Stomach (tissue), 9 donors: ENCODE results near the gene SOS1. TPM values are rescaled to one million over a fixed set of nuclear protein-coding genes. Genes with fewer than 3 reads are reported as not detected.

ENCODE experiments used
- DNase-seq, 2 donors: peaks; one replicate each; pipeline versions ENCODE4 v3.0.0 to v3.0.0-alpha.2; 2013 to 2019
- H3K27ac ChIP-seq, 5 donors: fragments of 200-600 bp in 4 of 5; sonication (generic) in 4 of 5; one replicate each; pipeline ENCODE4 v1.5.1; 2013 to 2019; ENCODE audit warnings: mild to moderate bottlenecking in 1 of 5, moderate library complexity in 1 of 5
- H3K27me3 ChIP-seq, 3 donors: fragments of 200-600 bp; sonication (generic); one replicate each; pipeline ENCODE4 v1.5.1; 2017 to 2019; ENCODE audit warnings: mixed run types in 1 of 3
- H3K36me3 ChIP-seq, 4 donors: fragments of 200-600 bp; sonication (generic); 1 replicate in 3 of 4; 2 replicates in 1 of 4; pipeline ENCODE4 v1.5.1; 2016 to 2019
- H3K4me1 ChIP-seq, 4 donors: fragments of 200-600 bp; sonication (generic); one replicate each; pipeline ENCODE4 v1.5.1; 2016 to 2019
- H3K4me3 ChIP-seq, 4 donors: fragments of 200-600 bp; sonication (generic) in 3 of 4; one replicate each; pipeline ENCODE4 v1.5.1; 2016 to 2019; ENCODE audit warnings: mild to moderate bottlenecking in 1 of 4
- H3K9me3 ChIP-seq, 4 donors: fragments of 200-600 bp; sonication (generic); one replicate each; pipeline ENCODE4 v1.5.1; 2016 to 2019
- EP300 ChIP-seq: sonication (generic); formaldehyde crosslinking; IDR thresholded peaks from one replicate; pipeline ENCODE4 v1.6.1; 2017; ENCODE audit warnings: antibody characterized with exemption
- POLR2A ChIP-seq, 4 donors: fragments of 450-650 bp; IDR thresholded peaks; one replicate each; pipeline ENCODE4 v1.6.1; 2016; ENCODE audit warnings: antibody characterized with exemption in 4 of 4, control low read depth in 2 of 4, mild to moderate bottlenecking in 1 of 4, moderate library complexity in 1 of 4
- POLR2AphosphoS5 ChIP-seq, 3 donors: sonication (generic); formaldehyde crosslinking; IDR thresholded peaks; one replicate each; pipeline ENCODE4 v1.6.1; 2016; ENCODE audit warnings: antibody characterized with exemption in 3 of 3
- WGBS, 5 donors: extraction: QIAGEN DNeasy Blood & Tissue Kit in 3 of 5; methylation state at CpG; one replicate each; pipeline versions ENCODE4 v1.1.5 to v1.1.7; 2013 to 2018; 5-methylcytosine and 5-hydroxymethylcytosine counted together
- intact Hi-C: fragments of 100-400 bp; cut with DNase I; formaldehyde crosslinking; loops from one replicate; pipeline ENCODE4 v1.15.1; 2023; ENCODE audit warnings: low total_unique reads
- polyA plus RNA-seq, 3 donors: library from polyadenylated mRNA; stranded (reverse); fragments of 200-250 nt; gene quantifications; one replicate each; pipeline ENCODE4 v1.2.3, GENCODE V29; 2013
- total RNA-seq, 5 donors: library from RNA; depleted of rRNA; stranded (reverse); fragments of >200 nt; gene quantifications; one replicate each; pipeline versions ENCODE4 v1.1.0 to v1.2.3, GENCODE V29; 2014 to 2016
- TF ChIP-seq, protein P1 (sequence below), 7 experiments: fragments of 450-650 bp in 4 of 7; fragments of 200-600 bp in 3 of 7; sonication (generic) in 3 of 7; IDR thresholded peaks; one replicate each; pipeline ENCODE4 v1.5.1; 2016 to 2019; ENCODE audit warnings: antibody characterized with exemption in 7 of 7, control low read depth in 2 of 7, mild to moderate bottlenecking in 1 of 7
- donor health status: healthy with polysubstance abuse.
- donor health status: Bipolar disorder and iron deficiency.
- donor health status: healthy.

The SOS1 gene
- total and polyA plus RNA-seq, 8 donors: 4.5 to 46.4 (median 19.2) TPM

DNA sequence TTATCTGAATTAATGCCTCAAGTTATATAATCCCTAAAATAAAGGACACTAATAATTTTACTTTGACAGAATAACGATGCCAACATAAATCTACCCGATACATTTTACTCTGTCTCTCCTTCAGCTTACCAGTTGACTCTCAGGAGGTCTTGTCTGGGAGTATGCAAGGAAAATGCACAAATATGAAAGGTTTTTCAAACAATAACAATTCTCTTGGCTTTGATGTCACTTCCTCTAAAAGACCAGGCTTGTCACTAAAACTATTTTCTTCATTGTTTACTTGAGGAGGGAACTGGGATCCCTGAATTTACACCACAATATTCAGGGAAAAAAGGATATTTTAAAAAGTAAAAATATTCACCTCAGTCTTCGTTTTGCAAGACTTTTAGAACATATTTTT, 97.2 kb downstream of the SOS1 start:
- DNase-seq: no peak
- no peaks in the 10 kb centered on the region for H3K27me3 ChIP-seq
- intact Hi-C loops: no loop called here
- H3K36me3 ChIP-seq: peaks cover 6 to 37% (median 24%) of the 10 kb centered on the region in 4 donors
- WGBS, 5 donors: 74 to 88% (median 78%) methylated on average over 3 of the region's 3 CpGs
- no peaks in the 10 kb centered on the region for H3K4me1 ChIP-seq
- H3K27ac ChIP-seq: peak overlapping the region in 1 of 5 donors; percentile 18
- H3K4me3 ChIP-seq: no peak overlapping the region
- peak in 2 of 3 donors; percentile 7 to 28 for TF ChIP-seq POLR2AphosphoS5 (IDR thresholded peaks at IDR 0.05)
- no peak for TF ChIP-seq EP300
- no peak for TF ChIP-seq POLR2A (IDR thresholded peaks at IDR 0.05)
- H3K9me3 ChIP-seq: no peaks in the 10 kb centered on the region

DNA sequence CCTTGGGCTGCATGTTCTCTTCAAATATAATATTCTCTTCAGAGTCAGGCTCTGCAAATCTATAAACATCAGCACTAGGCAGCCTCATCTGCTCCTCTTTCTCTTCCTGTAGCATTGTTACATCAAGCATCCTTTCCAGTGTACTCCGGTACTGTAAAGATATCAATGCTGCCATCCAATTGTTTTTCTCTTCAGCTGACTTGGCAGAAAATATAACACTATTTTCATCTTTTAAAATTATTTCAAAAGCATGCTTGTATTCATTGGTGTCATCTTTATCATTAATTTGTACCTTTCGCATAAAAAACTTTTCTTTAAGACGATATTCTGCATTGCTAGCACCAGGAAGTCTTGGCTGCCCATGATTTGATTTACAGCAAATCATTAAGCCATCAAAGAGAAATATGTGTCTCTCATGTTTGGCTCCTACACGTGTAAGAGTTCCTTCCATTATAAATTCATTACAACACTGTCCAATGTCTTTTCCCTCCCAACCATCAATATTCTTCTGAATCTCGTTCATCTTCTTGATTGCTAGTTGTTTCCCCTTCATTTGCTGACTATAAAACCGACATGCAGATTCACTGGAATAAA, 98.1 kb downstream of the SOS1 start:
- WGBS, 5 donors: 79 to 82% (median 79%) methylated on average over 6 of the region's 6 CpGs
- Histone ChIP-seq H3K27ac (peak overlapping the region in 1 of 5 donors; percentile 4), H3K4me1 (peaks cover 0 to 5% (median 0%) of the 10 kb centered on the region in 4 donors), H3K36me3 (peaks cover 6 to 29% (median 14%) of the 10 kb centered on the region in 4 donors), H3K9me3 (no peaks in the 10 kb centered on the region), H3K4me3 (peak overlapping the region in 1 of 4 donors; percentile 1), H3K27me3 (no peaks in the 10 kb centered on the region)
- TF ChIP-seq, protein P1, sequence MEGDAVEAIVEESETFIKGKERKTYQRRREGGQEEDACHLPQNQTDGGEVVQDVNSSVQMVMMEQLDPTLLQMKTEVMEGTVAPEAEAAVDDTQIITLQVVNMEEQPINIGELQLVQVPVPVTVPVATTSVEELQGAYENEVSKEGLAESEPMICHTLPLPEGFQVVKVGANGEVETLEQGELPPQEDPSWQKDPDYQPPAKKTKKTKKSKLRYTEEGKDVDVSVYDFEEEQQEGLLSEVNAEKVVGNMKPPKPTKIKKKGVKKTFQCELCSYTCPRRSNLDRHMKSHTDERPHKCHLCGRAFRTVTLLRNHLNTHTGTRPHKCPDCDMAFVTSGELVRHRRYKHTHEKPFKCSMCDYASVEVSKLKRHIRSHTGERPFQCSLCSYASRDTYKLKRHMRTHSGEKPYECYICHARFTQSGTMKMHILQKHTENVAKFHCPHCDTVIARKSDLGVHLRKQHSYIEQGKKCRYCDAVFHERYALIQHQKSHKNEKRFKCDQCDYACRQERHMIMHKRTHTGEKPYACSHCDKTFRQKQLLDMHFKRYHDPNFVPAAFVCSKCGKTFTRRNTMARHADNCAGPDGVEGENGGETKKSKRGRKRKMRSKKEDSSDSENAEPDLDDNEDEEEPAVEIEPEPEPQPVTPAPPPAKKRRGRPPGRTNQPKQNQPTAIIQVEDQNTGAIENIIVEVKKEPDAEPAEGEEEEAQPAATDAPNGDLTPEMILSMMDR (IDR thresholded peaks at IDR 0.05): no peak
- TF ChIP-seq EP300 (no peak), POLR2A (IDR thresholded peaks at IDR 0.05) (no peak), POLR2AphosphoS5 (IDR thresholded peaks at IDR 0.05) (no peak)
- intact Hi-C loops: no loop called here
- no peak for DNase-seq

GRCh38 chr2:39020383-39020782, 100.5 kb downstream of the SOS1 start:
- intact Hi-C loops: no loop called here
- Histone ChIP-seq H3K4me3 (no peak overlapping the region), H3K27me3 (no peaks in the 10 kb centered on the region), H3K9me3 (no peaks in the 10 kb centered on the region), H3K27ac (peak overlapping the region in 1 of 5 donors; percentile 44), H3K4me1 (peaks cover 0 to 21% (median 3%) of the 10 kb centered on the region in 4 donors), H3K36me3 (peaks cover 6 to 29% (median 11%) of the 10 kb centered on the region in 4 donors)
- no peak for TF ChIP-seq POLR2A (IDR thresholded peaks at IDR 0.05)
- TF ChIP-seq EP300: no peak
- no peak for TF ChIP-seq POLR2AphosphoS5 (IDR thresholded peaks at IDR 0.05)
- TF ChIP-seq, protein P1 (IDR thresholded peaks at IDR 0.05): no peak
- DNase-seq: no peak

DNA sequence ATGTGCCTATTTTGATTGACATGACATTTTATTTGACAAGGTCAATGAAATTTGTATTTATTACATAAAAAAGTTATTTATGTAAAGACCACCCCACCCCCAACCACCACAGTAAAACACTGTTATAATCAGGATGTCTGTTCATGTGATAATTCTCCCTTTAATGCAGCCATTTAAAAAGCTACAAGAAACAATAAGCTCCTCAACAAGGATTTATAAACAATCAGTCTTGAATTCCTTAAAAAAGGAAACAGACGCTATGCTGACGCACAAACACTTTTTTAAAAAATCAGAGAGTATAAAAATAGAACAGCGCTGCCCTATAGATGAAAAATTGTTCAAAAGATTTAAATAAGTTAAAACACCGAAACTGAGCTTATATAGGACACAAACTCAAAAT, 102.2 kb downstream of the SOS1 start:
- Histone ChIP-seq H3K4me1 (peaks cover 0 to 21% (median 3%) of the 10 kb centered on the region in 4 donors), H3K36me3 (peaks cover 6 to 32% (median 17%) of the 10 kb centered on the region in 4 donors), H3K27me3 (no peaks in the 10 kb centered on the region), H3K9me3 (no peaks in the 10 kb centered on the region), H3K4me3 (no peak overlapping the region), H3K27ac (peak overlapping the region in 3 of 5 donors; percentile 42 to 55 (median 44))
- intact Hi-C loops: no loop called here
- peak in 1 of 2 donors; percentile 12 for DNase-seq
- 72 to 84% (median 78%) methylated on average over 4 of the region's 4 CpGs for WGBS, 5 donors
- TF ChIP-seq POLR2AphosphoS5 (IDR thresholded peaks at IDR 0.05) (no peak), POLR2A (IDR thresholded peaks at IDR 0.05) (no peak), EP300 (no peak)
- TF ChIP-seq, protein P1 (IDR thresholded peaks at IDR 0.05): no peak

DNA sequence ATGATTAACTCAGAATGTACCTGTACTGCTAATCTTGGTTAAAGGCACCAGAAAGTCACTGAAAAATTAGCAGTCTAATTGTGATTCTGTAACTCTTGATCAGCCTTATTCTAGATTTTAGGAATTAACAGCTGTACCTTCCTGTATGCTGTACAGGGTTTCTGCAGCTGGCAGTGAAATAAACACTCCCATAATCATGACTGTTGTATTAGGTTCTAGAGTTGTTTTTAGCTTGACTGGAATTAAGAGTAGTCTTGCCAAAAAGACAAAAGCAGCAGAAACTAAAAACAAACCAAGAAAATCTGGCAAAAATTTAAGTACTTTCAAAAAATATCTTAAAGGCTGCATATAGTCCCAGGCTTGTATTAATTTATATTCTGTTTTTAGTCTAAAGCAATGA, 103.5 kb downstream of the SOS1 start:
- DNase-seq: no peak
- H3K36me3 ChIP-seq: peaks cover 0 to 33% (median 21%) of the 10 kb centered on the region in 4 donors
- peaks cover 0 to 21% (median 3%) of the 10 kb centered on the region in 4 donors for H3K4me1 ChIP-seq
- TF ChIP-seq, protein P1 (IDR thresholded peaks at IDR 0.05): no peak
- TF ChIP-seq EP300: no peak
- no peak for TF ChIP-seq POLR2A (IDR thresholded peaks at IDR 0.05)
- no peak for TF ChIP-seq POLR2AphosphoS5 (IDR thresholded peaks at IDR 0.05)
- no peaks in the 10 kb centered on the region for H3K27me3 ChIP-seq
- no peaks in the 10 kb centered on the region for H3K9me3 ChIP-seq
- intact Hi-C loops: no loop called here
- H3K4me3 ChIP-seq: no peak overlapping the region
- H3K27ac ChIP-seq: no peak overlapping the region
